SK-N-MC (cell line): Measurements from ENCODE around the gene HAGHL.

Experiments
- EZH2 ChIP-seq: fragments of 200-600 bp; sonication (generic); IDR thresholded peaks from one replicate; pipeline ENCODE4 v1.6.1; 2017; ENCODE audit warnings: antibody characterized with exemption
- POLR2AphosphoS5 ChIP-seq: IDR thresholded peaks from 2 replicates; pipeline ENCODE4 v1.6.1; 2012; ENCODE audit warnings: mild to moderate bottlenecking, low read depth, low read length, borderline replicate concordance

- TF ChIP-seq EZH2 (no peak), POLR2AphosphoS5 (no peak)
Observed at GRCh38 chr16:692356-693108, 34.4 kb upstream of the HAGHL start.
